ENCODE data around the gene PSG6. TPM values are rescaled to one million over a fixed set of nuclear protein-coding genes. Genes with fewer than 3 reads are reported as not detected.
A peak's percentile ranks its signal among the peaks of the same experiment; 100 is the strongest.

The PSG6 gene
- total and polyA plus RNA-seq, 2 of the 4 experiments (the other 2 are of a cell fraction), result 0.18 TPM; not detected in 1

DNA sequence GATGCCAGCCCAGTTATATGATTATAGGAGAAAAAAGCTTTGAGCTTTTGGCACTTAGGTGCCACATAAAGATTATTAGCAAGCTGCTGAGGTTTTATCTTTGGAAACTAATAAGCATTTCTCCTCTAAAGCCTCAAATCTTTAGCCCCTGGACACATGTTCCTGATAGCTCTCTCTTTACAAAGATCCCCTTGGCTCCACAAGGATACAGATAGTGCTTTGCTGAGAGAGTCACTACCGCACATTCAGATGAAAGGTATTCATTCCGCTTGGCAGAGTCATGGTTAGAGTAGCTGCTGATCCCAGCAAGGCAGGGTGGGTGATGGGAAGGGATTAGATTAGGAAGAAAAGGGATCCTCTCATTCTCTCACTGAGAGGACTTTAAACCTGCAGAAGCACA lies 47.5 kb upstream of the PSG6 start:
- no peaks in the 10 kb centered on the region; the same call in 1 of the 2 replicates for H3K9me1 ChIP-seq (ENCODE audit: insufficient read depth, low read length)
- no peak overlapping the region for H3K56ac ChIP-seq (ENCODE audit: extremely low read depth, insufficient read depth, low read length)
- dilution Hi-C loops (cut with HindIII; ENCODE audit: low sequenced_read_pairs, unreplicated experiment), result no loop called here
- H2BK120ac ChIP-seq (ENCODE audit: low read depth, low read length), result peak overlapping the region; percentile 91
- no peak overlapping the region for H3K9ac ChIP-seq (ENCODE audit: low read depth, low read length)
- no peak overlapping the region for H2AK9ac ChIP-seq (replicated peaks; ENCODE audit: low read depth, low read length, poor library complexity)
- TF ChIP-seq MAFK (IDR thresholded peaks at IDR 0.05; ENCODE audit: low read depth, low read length) (peak; percentile 38; the same call in 1 of the 2 replicates), FOS (IDR thresholded peaks at IDR 0.05; ENCODE audit: low read depth, low read length) (peak; percentile 31; the same call in 1 of the 2 replicates), MXI1 (IDR thresholded peaks at IDR 0.05; ENCODE audit: borderline replicate concordance, low read depth, low read length) (no peak), CHD1 (IDR thresholded peaks at IDR 0.05; ENCODE audit: low read depth, low read length) (no peak), MAZ (IDR thresholded peaks at IDR 0.05; ENCODE audit: borderline replicate concordance, low read depth, low read length) (no peak)
- TF ChIP-seq, protein P1, sequence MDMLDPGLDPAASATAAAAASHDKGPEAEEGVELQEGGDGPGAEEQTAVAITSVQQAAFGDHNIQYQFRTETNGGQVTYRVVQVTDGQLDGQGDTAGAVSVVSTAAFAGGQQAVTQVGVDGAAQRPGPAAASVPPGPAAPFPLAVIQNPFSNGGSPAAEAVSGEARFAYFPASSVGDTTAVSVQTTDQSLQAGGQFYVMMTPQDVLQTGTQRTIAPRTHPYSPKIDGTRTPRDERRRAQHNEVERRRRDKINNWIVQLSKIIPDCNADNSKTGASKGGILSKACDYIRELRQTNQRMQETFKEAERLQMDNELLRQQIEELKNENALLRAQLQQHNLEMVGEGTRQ (IDR thresholded peaks at IDR 0.05; ENCODE audit: low read depth, low read length), result no peak
- BruUV-seq (replicated peaks), result no TSS peak
- H4K20me1 ChIP-seq (ENCODE audit: insufficient read depth, low read length), result no peaks in the 10 kb centered on the region
- POLR2A ChIA-PET (ENCODE audit: unreplicated experiment), result no interaction called here
- peak overlapping the region; percentile 67 for H4K91ac ChIP-seq (ENCODE audit: insufficient read depth, low read depth, low read length)
- no CpG with 5 or more reads among the region's 2 CpGs for WGBS, 2 experiments (ENCODE audit: extremely low coverage in 2 of 2, insufficient read length in 1 of 2)
- H2AK5ac ChIP-seq (ENCODE audit: low read depth, low read length), result peak overlapping the region; percentile 55; the same call in 1 of the 2 replicates
- no peak overlapping the region for H2BK15ac ChIP-seq (ENCODE audit: low read depth, low read length)
- CTCF ChIA-PET, result interaction anchor here (0.9 kb wide), 1 partner anchor 11 kb away, joined by 8 read pairs; no protein-coding TSS in a partner anchor
- peak overlapping the region; percentile 87 for H3K4ac ChIP-seq (ENCODE audit: low read depth, low read length)
- H3K36me3 ChIP-seq (ENCODE audit: control insufficient read depth, insufficient read depth, low read length), result no peaks in the 10 kb centered on the region
- H3K27ac ChIP-seq (ENCODE audit: insufficient read depth, low read length), result peak overlapping the region; percentile 2; the same call in 1 of the 2 replicates
- intact Hi-C loops (cut with micrococcal nuclease), result no loop called here
- peaks cover 3% of the 10 kb centered on the region; the same call in 1 of the 2 replicates for H3K4me1 ChIP-seq (ENCODE audit: control insufficient read depth, insufficient read depth, low read length)
- H3K9me3 ChIP-seq (ENCODE audit: control insufficient read depth, insufficient read depth, low read length), result no peaks in the 10 kb centered on the region
- H3K79me1 ChIP-seq (ENCODE audit: low read depth in 1 of 2, low read length in 2 of 2), result no peaks in the 10 kb centered on the region
- H3K27me3 ChIP-seq (ENCODE audit: control insufficient read depth, insufficient read depth, low read length), result no peaks in the 10 kb centered on the region
- H3K23ac ChIP-seq (ENCODE audit: low read depth, low read length), result no peak overlapping the region
- no peak overlapping the region for H3K4me2 ChIP-seq (ENCODE audit: low read depth, low read length)
- peak overlapping the region; percentile 75 for H3K14ac ChIP-seq (replicated peaks; ENCODE audit: low read depth, low read length)
- H3K18ac ChIP-seq (ENCODE audit: low read depth, low read length), result peak overlapping the region; percentile 68
- H3K4me3 ChIP-seq (ENCODE audit: insufficient read depth, low read depth, low read length), result no peak overlapping the region
- H2BK5ac ChIP-seq (ENCODE audit: low read depth, low read length, poor library complexity, severe bottlenecking), result peak overlapping the region; percentile 93
- in situ Hi-C loops (cut with MboI; ENCODE audit: low sequenced_read_pairs), result no loop called here
- DNase-seq (peak; percentile 87), ATAC-seq (ENCODE audit: low read depth) (peak; percentile 73)
- peak overlapping the region; percentile 87 for H2BK20ac ChIP-seq (ENCODE audit: low read depth, low read length)
- H4K8ac ChIP-seq (ENCODE audit: low read depth in 2 of 2, low read length in 2 of 2), result peak overlapping the region in 1 of 2 experiments; percentile 74; a peak in 2 of 4 replicates
- peak overlapping the region; percentile 18; the same call in 1 of the 2 replicates for H4K5ac ChIP-seq (ENCODE audit: low read depth, low read length)
- peak overlapping the region; percentile 79 for H2AFZ ChIP-seq (replicated peaks; ENCODE audit: low read length, poor library complexity)

Data from IMR-90 (cell line).